Pancreas (tissue), 10 donors: Measurements from ENCODE around the gene ARHGEF37. TPM values are rescaled to one million over a fixed set of nuclear protein-coding genes. Genes with fewer than 3 reads are reported as not detected.
A peak's percentile ranks its signal among the peaks of the same experiment; 100 is the strongest.

Experiments
- ATAC-seq, 4 donors: fragments of 200-7000 bp; cut with Tn5 transposase; one replicate each; pipeline versions ENCODE4 v1.8.0 to v1.9.1; 2020; ENCODE audit warnings: mild to moderate bottlenecking in 4 of 4, moderate library complexity in 4 of 4
- DNase-seq, 6 donors: peaks; one replicate each; pipeline ENCODE4 v3.0.0-alpha.2; 2020
- FAIRE-seq: peaks from 2 replicates; lab custom pipeline; 2012; peaks lifted over from hg19 to GRCh38; lab: Jason Lieb, UNC
- H3K27ac ChIP-seq, 4 donors: fragments of 200-600 bp; sonication (generic); 1 replicate in 3 of 4; 2 replicates in 1 of 4; pipeline versions ENCODE4 v1.5.0 to v1.8.0; 2020
- H3K27me3 ChIP-seq, 4 donors: fragments of 200-600 bp; one replicate each; pipeline ENCODE4 v1.8.0; 2021
- H3K36me3 ChIP-seq, 3 donors: fragments of 200-600 bp; sonication (generic) in 1 of 3; one replicate each; pipeline versions ENCODE4 v1.5.0 to v1.8.0; 2020 to 2021
- H3K4me1 ChIP-seq, 3 donors: fragments of 200-600 bp; one replicate each; pipeline ENCODE4 v1.8.0; 2021
- H3K4me3 ChIP-seq, 4 donors: fragments of 200-600 bp; sonication (generic) in 2 of 4; one replicate each; pipeline versions ENCODE4 v1.5.0 to v1.8.0; 2020 to 2021
- H3K9me3 ChIP-seq, 4 donors: fragments of 200-600 bp; one replicate each; pipeline ENCODE4 v1.8.0; 2021
- WGBS, 2 donors: extraction: QIAGEN DNeasy Blood & Tissue Kit; methylation state at CpG; one replicate each; pipeline ENCODE4 v1.1.7; 2013; 5-methylcytosine and 5-hydroxymethylcytosine counted together
- intact Hi-C, 3 donors: fragments of 100-400 bp; cut with DNase I; formaldehyde crosslinking; loops; one replicate each; pipeline versions ENCODE4 v1.11.1 to v1.14.2; 2022
- polyA plus RNA-seq, 2 donors: library from polyadenylated mRNA; stranded (reverse); fragments of 200-250 nt; gene quantifications; one replicate each; pipeline ENCODE4 v1.2.3, GENCODE V29; 2013
- total RNA-seq, 6 donors: library from RNA; stranded (reverse); fragmentation: NEBNext Ultra II Directional in 4 of 6; extraction: Animal tissue kit (Norgen Biotek cat#: 25700) in 4 of 6; gene quantifications; one replicate each; pipeline versions ENCODE4 v1.2.1 to v1.2.4, GENCODE V29; 2021 to 2023
- TF ChIP-seq, protein P1 (sequence below), 4 donors: fragments of 200-600 bp; sonication (generic) in 3 of 4; IDR thresholded peaks; one replicate each; pipeline versions ENCODE4 v1.5.0 to v1.8.0; 2021; ENCODE audit warnings: antibody characterized with exemption in 4 of 4
- donor health status: healthy with polysubstance abuse.
- donor health status: DM: no; HTN: no; CAD: no; lungs with moderate emphysema.
- donor health status: DM: no; HTN: no; CAD: no.
- donor health status: control.
- donor health status: control.
- donor health status: Bipolar disorder and iron deficiency.
- donor health status: DM: yes; HTN: yes; CAD: no.
- donor health status: DM: no; HTN: no; CAD: no.
- donor health status: DM: no; HTN: no; CAD: no.
- donor health status: DM: yes; HTN: yes; CAD: no.

Gene ARHGEF37
- total and polyA plus RNA-seq, 8 donors: 5.7 to 13.6 (median 9.2) TPM

DNA sequence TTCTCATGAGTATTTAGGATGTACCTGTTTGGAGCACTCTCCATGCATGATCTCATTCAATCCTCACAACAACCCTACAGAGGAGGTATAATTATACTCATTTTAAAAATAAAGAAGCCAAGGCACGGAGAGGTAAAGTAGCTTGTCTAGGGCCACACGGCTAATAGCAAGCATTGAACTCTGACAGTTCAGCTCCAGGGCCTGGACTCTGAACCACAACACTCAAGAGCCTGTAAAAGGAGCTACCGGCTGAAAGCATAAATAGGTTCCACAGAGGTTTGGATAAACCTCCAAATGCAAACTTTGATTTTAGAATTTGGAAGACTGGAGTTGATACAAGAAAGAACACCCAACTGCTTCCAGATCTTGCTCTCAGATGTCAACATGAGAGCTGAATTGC is 41.2 kb downstream of the ARHGEF37 start:
- DNase-seq: no peak
- no peak for ATAC-seq
- 95 to 97% methylated on average over 3 of the region's 3 CpGs for WGBS, 2 donors

GRCh38 chr5:149623473-149623872 is 42.2 kb downstream of the ARHGEF37 start:
- no peak for FAIRE-seq
- intact Hi-C loops: no loop called here
- H3K4me3 ChIP-seq: no peak overlapping the region
- ATAC-seq: no peak
- 84 to 91% methylated on average over 3 of the region's 3 CpGs for WGBS, 2 donors
- TF ChIP-seq, protein P1, sequence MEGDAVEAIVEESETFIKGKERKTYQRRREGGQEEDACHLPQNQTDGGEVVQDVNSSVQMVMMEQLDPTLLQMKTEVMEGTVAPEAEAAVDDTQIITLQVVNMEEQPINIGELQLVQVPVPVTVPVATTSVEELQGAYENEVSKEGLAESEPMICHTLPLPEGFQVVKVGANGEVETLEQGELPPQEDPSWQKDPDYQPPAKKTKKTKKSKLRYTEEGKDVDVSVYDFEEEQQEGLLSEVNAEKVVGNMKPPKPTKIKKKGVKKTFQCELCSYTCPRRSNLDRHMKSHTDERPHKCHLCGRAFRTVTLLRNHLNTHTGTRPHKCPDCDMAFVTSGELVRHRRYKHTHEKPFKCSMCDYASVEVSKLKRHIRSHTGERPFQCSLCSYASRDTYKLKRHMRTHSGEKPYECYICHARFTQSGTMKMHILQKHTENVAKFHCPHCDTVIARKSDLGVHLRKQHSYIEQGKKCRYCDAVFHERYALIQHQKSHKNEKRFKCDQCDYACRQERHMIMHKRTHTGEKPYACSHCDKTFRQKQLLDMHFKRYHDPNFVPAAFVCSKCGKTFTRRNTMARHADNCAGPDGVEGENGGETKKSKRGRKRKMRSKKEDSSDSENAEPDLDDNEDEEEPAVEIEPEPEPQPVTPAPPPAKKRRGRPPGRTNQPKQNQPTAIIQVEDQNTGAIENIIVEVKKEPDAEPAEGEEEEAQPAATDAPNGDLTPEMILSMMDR (IDR thresholded peaks at IDR 0.05): no peak
- H3K36me3 ChIP-seq: peaks cover 0 to 15% (median 7%) of the 10 kb centered on the region in 3 donors
- no peaks in the 10 kb centered on the region for H3K27me3 ChIP-seq
- H3K27ac ChIP-seq: no peak overlapping the region
- H3K9me3 ChIP-seq: no peaks in the 10 kb centered on the region
- H3K4me1 ChIP-seq: peaks cover 0 to 13% (median 0%) of the 10 kb centered on the region in 3 donors
- no peak for DNase-seq

More for the DNA sequence above, 41.2 kb downstream of the ARHGEF37 start:
- H3K36me3 ChIP-seq: peaks cover 0 to 15% (median 7%) of the 10 kb centered on the region in 3 donors
- no peaks in the 10 kb centered on the region for H3K27me3 ChIP-seq
- H3K27ac ChIP-seq: no peak overlapping the region
- FAIRE-seq: no peak
- H3K9me3 ChIP-seq: no peaks in the 10 kb centered on the region
- H3K4me3 ChIP-seq: no peak overlapping the region
- TF ChIP-seq, protein P1 (IDR thresholded peaks at IDR 0.05): no peak
- peaks cover 0 to 13% (median 0%) of the 10 kb centered on the region in 3 donors for H3K4me1 ChIP-seq
- intact Hi-C loops: no loop called here

- H3K36me3 ChIP-seq: peaks cover 0 to 13% (median 4%) of the 10 kb centered on the region in 3 donors
- peak in 1 of 6 donors; percentile 45 for DNase-seq
- intact Hi-C loops: no loop called here
- no peaks in the 10 kb centered on the region for H3K4me1 ChIP-seq
- TF ChIP-seq, protein P1 (IDR thresholded peaks at IDR 0.05): no peak
- H3K27ac ChIP-seq: no peak overlapping the region
- no peak for FAIRE-seq
- no peak for ATAC-seq
- no peaks in the 10 kb centered on the region for H3K27me3 ChIP-seq
- no peaks in the 10 kb centered on the region for H3K9me3 ChIP-seq
- 82% methylated on average over 12 of the region's 12 CpGs for WGBS, 2 donors
- H3K4me3 ChIP-seq: no peak overlapping the region
Measured at GRCh38 chr5:149627070-149627469, 45.8 kb downstream of the ARHGEF37 start.

DNA sequence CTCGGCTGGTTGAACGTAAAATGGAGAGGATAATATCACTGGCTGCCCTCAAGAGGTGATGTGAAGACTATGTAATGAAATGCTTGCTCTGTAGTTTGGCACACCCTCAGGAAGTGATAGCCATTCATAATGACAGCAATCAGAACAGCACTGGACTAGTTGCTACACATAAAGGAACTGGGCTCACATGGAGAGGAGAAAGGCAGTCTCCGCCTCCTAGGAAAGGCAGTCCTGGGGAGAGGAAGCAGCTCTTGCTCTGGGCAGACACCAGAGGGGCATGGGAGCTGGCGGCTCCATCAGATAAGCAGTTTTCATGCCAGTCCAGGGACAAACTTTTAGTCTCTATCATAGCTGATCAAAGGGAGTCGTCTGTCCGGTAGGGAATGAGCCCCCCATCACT is 46.9 kb downstream of the ARHGEF37 start:
- FAIRE-seq: no peak
- H3K27ac ChIP-seq: no peak overlapping the region

DNA sequence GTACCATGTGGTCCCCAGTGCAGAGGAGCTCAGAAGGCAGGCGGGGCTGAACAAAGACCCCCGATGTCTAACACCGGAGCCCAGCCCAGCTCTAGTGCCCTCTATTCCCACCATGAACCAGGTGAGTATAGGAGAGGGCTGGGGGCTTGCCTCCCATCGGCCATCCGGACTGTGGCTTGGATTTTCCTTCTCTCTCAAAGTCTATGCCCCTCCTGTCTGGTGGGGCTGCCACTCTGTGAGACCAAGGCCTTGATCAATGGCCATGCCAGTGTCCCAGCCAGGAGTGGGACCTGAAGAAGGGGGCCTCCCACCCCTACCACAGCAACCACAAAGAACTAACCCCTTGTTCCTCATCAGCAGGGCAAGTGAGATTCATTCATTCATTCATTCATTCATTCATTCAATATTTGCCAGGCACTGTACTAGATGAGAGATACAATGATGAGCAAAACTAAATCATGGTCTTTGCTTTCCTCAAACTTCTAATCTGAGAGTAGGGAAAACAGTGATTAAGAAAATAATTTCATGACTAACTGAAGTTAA is 47.6 kb downstream of the ARHGEF37 start:
- FAIRE-seq (no peak), DNase-seq (peak in 1 of 6 donors; percentile 34), ATAC-seq (no peak)
- Histone ChIP-seq H3K4me1 (no peaks in the 10 kb centered on the region), H3K27me3 (no peaks in the 10 kb centered on the region), H3K36me3 (peaks cover 0 to 11% (median 3%) of the 10 kb centered on the region in 3 donors), H3K4me3 (no peak overlapping the region), H3K9me3 (no peaks in the 10 kb centered on the region), H3K27ac (no peak overlapping the region)
- 90 to 94% methylated on average over 5 of the region's 5 CpGs for WGBS, 2 donors
- intact Hi-C loops: no loop called here
- TF ChIP-seq, protein P1 (IDR thresholded peaks at IDR 0.05): no peak

More for the DNA sequence above, 46.9 kb downstream of the ARHGEF37 start:
- Histone ChIP-seq H3K4me3 (no peak overlapping the region), H3K4me1 (no peaks in the 10 kb centered on the region), H3K27me3 (no peaks in the 10 kb centered on the region), H3K36me3 (peaks cover 0 to 18% (median 4%) of the 10 kb centered on the region in 3 donors), H3K9me3 (no peaks in the 10 kb centered on the region)
- no peak for ATAC-seq
- no peak for DNase-seq
- WGBS, 2 donors: 79 to 82% methylated on average over 6 of the region's 6 CpGs
- TF ChIP-seq, protein P1 (IDR thresholded peaks at IDR 0.05): no peak
- intact Hi-C loops: no loop called here
